ENCODE results near the gene R3HDM1.

DNA sequence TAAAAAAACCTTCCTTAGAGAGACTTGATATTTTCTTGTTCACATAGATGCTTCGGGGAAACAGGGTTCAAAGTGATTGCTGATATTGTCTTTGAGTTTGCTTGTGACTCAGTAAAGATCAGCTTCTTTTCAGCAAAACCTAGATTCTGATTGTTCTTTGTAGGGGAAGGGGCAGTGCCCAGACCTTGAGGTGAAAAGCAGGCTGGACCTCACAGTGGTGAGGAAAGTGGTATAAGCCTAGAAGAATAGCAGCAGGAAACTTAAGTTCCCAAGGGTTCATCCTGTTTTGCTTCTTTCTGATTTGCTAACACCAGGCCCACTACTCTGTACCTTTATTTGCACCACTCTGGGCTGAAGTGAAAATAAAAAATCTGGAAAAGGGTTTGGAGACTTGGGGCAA is 231.2 kb downstream of the R3HDM1 start:
- TF ChIP-seq, protein P1, sequence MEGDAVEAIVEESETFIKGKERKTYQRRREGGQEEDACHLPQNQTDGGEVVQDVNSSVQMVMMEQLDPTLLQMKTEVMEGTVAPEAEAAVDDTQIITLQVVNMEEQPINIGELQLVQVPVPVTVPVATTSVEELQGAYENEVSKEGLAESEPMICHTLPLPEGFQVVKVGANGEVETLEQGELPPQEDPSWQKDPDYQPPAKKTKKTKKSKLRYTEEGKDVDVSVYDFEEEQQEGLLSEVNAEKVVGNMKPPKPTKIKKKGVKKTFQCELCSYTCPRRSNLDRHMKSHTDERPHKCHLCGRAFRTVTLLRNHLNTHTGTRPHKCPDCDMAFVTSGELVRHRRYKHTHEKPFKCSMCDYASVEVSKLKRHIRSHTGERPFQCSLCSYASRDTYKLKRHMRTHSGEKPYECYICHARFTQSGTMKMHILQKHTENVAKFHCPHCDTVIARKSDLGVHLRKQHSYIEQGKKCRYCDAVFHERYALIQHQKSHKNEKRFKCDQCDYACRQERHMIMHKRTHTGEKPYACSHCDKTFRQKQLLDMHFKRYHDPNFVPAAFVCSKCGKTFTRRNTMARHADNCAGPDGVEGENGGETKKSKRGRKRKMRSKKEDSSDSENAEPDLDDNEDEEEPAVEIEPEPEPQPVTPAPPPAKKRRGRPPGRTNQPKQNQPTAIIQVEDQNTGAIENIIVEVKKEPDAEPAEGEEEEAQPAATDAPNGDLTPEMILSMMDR (IDR thresholded peaks at IDR 0.05) = no peak
- TF ChIP-seq POLR2A (IDR thresholded peaks at IDR 0.05) = no peak
